K562 (cell line): ENCODE data around the gene DOK7.

Experiments used
- HCFC1 ChIP-seq: IDR thresholded peaks from 2 replicates; pipeline ENCODE4 v1.6.1; 2012; ENCODE audit warnings: low read depth, low read length, improper control_type of control experiment
- MAFK ChIP-seq: IDR thresholded peaks from 2 replicates; pipeline ENCODE4 v1.6.1; 2011; ENCODE audit warnings: low read length, improper control_type of control experiment
- MCM5 ChIP-seq: fragments of 450-650 bp; IDR thresholded peaks from 2 replicates; pipeline ENCODE4 v1.6.1; 2016; ENCODE audit warnings: low read depth
- TFAP4 ChIP-seq: sonication (generic); formaldehyde crosslinking; IDR thresholded peaks from 2 replicates; pipeline ENCODE4 v1.8.0; 2022; ENCODE audit warnings: missing genetic modification reagents, mild to moderate bottlenecking, moderate library complexity, borderline replicate concordance
- TF ChIP-seq, protein P1 (sequence below), 3 experiments: IDR thresholded peaks in 2 of 3; conservative IDR thresholded peaks in 1 of 3; 2 replicates each; pipeline ENCODE4 v1.5.1; 2011 to 2012; ENCODE audit warnings: low read length in 3 of 3, mild to moderate bottlenecking in 3 of 3, control low read depth in 2 of 3, improper control_type of control experiment in 1 of 3, inconsistent platforms in 1 of 3, low read depth in 1 of 3, mixed read lengths in 1 of 3, moderate library complexity in 1 of 3; ENCODE audit not compliant: insufficient read depth in 2 of 3

DNA sequence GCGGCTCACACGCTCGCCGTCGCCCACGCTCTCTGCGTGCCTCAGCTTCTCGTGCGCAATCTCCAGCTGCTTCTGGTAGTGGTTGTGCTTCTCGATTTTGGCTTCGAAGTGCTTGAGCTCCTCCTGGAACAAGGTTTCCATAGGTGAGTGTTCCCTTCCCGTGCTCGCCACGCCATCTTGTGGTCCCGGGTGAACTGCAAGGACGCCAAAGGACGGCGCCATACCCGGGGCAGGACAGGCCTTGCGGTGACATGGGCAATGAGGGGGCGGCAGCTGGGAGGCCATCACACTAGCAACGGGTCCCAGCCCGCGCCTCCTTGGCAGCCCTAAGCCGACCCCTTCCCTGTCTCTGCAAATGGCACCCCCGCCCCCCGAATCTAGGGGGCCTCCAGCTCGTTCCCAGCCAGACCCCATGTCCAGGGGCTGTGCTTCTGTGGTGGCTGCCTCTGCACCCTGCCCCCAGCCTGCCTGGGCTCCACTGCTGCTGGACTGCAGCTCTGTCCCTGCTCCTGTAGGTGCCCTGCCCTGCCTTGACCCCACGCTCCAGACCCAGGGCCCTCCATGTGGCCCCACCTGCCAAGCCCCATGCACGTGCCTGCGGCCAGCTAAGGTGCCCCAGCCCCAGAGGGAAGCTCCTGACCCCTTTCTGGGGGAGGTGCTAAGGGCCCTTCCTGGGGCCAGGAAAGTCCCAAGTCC is 51.8 kb downstream of the DOK7 start:
- no peak for TF ChIP-seq MAFK
- TF ChIP-seq, protein P1, sequence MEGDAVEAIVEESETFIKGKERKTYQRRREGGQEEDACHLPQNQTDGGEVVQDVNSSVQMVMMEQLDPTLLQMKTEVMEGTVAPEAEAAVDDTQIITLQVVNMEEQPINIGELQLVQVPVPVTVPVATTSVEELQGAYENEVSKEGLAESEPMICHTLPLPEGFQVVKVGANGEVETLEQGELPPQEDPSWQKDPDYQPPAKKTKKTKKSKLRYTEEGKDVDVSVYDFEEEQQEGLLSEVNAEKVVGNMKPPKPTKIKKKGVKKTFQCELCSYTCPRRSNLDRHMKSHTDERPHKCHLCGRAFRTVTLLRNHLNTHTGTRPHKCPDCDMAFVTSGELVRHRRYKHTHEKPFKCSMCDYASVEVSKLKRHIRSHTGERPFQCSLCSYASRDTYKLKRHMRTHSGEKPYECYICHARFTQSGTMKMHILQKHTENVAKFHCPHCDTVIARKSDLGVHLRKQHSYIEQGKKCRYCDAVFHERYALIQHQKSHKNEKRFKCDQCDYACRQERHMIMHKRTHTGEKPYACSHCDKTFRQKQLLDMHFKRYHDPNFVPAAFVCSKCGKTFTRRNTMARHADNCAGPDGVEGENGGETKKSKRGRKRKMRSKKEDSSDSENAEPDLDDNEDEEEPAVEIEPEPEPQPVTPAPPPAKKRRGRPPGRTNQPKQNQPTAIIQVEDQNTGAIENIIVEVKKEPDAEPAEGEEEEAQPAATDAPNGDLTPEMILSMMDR (IDR thresholded peaks at IDR 0.05 in 2 of 3, conservative IDR thresholded peaks at IDR 0.05 in 1 of 3; ENCODE audit: insufficient read depth in 2 of 3, low read depth in 1 of 3, low read length in 3 of 3): peak in 2 of 3 experiments; percentile 19 to 21; a peak in 2 of 6 replicates
- no peak for TF ChIP-seq MCM5
- TF ChIP-seq TFAP4 (CRISPR knock-in tag): no peak
- no peak for TF ChIP-seq HCFC1
